ENCODE results near the gene CX3CL1.

CX3CL1 gene

GRCh38 chr16:57405097-57405496 lies 32.8 kb downstream of the CX3CL1 start:
- DNase-seq (ENCODE audit: low read depth in 2 of 2), result no peak

- no peak for DNase-seq (ENCODE audit: low read depth in 2 of 2)
These were observed 34.6 kb downstream of the CX3CL1 start for GRCh38 chr16:57406881-57407280.

- DNase-seq (ENCODE audit: low read depth in 2 of 2), result no peak
These were observed 35.4 kb downstream of the CX3CL1 start for GRCh38 chr16:57407521-57408353.

- DNase-seq (ENCODE audit: low read depth in 2 of 2), result no peak
These were observed 36.8 kb downstream of the CX3CL1 start for GRCh38 chr16:57409065-57409464.

- no peak for DNase-seq (ENCODE audit: low read depth in 2 of 2)
These were observed 37.7 kb downstream of the CX3CL1 start for GRCh38 chr16:57409870-57410587.

- no peak for DNase-seq (ENCODE audit: low read depth in 2 of 2)
These were observed 39.2 kb downstream of the CX3CL1 start for GRCh38 chr16:57411362-57411976.

GRCh38 chr16:57412584-57412983 lies 40.3 kb downstream of the CX3CL1 start:
- DNase-seq (ENCODE audit: low read depth in 2 of 2), result no peak

- DNase-seq (ENCODE audit: low read depth in 2 of 2), result no peak
These were observed 41.0 kb downstream of the CX3CL1 start for GRCh38 chr16:57413301-57413730.

GRCh38 chr16:57413733-57414132 lies 41.4 kb downstream of the CX3CL1 start:
- no peak for DNase-seq (ENCODE audit: low read depth in 2 of 2)

GRCh38 chr16:57416084-57416483 lies 43.8 kb downstream of the CX3CL1 start:
- no peak for DNase-seq (ENCODE audit: low read depth in 2 of 2)

GRCh38 chr16:57419506-57419905 lies 47.2 kb downstream of the CX3CL1 start:
- no peak for DNase-seq (ENCODE audit: low read depth in 2 of 2)

- DNase-seq (ENCODE audit: low read depth in 2 of 2), result no peak
These were observed 50.0 kb downstream of the CX3CL1 start for GRCh38 chr16:57422026-57422944.

- no peak for DNase-seq (ENCODE audit: low read depth in 2 of 2)
These were observed 50.9 kb downstream of the CX3CL1 start for GRCh38 chr16:57423152-57423551.

- DNase-seq (ENCODE audit: low read depth in 2 of 2), result no peak
These were observed 52.3 kb downstream of the CX3CL1 start for GRCh38 chr16:57424583-57424982.

- DNase-seq (ENCODE audit: low read depth in 2 of 2), result no peak
These were observed 54.1 kb downstream of the CX3CL1 start for GRCh38 chr16:57426356-57426755.

- DNase-seq (ENCODE audit: low read depth in 2 of 2), result no peak
These were observed 55.0 kb downstream of the CX3CL1 start for GRCh38 chr16:57427307-57427706.

GRCh38 chr16:57427824-57428223 lies 55.5 kb downstream of the CX3CL1 start:
- DNase-seq (ENCODE audit: low read depth in 2 of 2), result no peak

- DNase-seq (ENCODE audit: low read depth in 2 of 2), result no peak
These were observed 58.7 kb downstream of the CX3CL1 start for GRCh38 chr16:57430955-57431354.

- DNase-seq (ENCODE audit: low read depth in 2 of 2), result no peak
These were observed 60.2 kb downstream of the CX3CL1 start for GRCh38 chr16:57432505-57432904.

GRCh38 chr16:57432989-57433388 lies 60.7 kb downstream of the CX3CL1 start:
- no peak for DNase-seq (ENCODE audit: low read depth in 2 of 2)

GRCh38 chr16:57434003-57434402 lies 61.7 kb downstream of the CX3CL1 start:
- no peak for DNase-seq (ENCODE audit: low read depth in 2 of 2)
